Measurements from ENCODE around the gene SPACA4.

SPACA4 gene

DNA sequence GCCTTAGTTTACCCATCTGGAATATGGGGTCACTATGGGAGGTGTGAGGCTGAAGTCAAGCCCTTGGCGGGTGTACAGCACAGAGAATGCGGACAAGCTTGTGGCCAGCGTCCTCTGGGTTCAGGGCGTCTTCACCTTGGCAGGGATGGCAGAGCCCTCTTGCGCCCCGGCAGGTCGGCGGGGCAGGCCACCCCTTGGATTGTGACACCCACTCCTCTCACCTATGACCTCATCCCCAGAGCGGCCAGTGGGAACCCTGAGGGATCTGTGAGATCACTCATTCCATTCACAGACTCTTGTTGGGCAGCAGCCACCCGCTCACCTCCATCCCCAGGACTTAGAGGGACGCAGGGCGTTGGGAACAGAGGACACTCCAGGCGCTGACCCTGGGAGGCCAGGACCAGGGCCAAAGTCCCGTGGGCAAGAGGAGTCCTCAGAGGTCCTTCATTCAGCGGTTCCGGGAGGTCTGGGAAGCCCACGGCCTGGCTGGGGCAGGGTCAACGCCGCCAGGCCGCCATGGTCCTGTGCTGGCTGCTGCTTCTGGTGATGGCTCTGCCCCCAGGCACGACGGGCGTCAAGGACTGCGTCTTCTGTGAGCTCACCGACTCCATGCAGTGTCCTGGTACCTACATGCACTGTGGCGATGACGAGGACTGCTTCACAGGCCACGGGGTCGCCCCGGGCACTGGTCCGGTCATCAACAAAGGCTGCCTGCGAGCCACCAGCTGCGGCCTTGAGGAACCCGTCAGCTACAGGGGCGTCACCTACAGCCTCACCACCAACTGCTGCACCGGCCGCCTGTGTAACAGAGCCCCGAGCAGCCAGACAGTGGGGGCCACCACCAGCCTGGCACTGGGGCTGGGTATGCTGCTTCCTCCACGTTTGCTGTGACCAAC lies at the start of gene SPACA4:
Gene SPACA4 (plus strand): TSS at position 280 of the 896 bp plus-strand sequence. CDS start 237 bp downstream, at position 517.
- no peak for ATAC-seq
- no peak for TF ChIP-seq ZC3H10 (CRISPR knock-in tag; IDR thresholded peaks at IDR 0.05)
- no peak for TF ChIP-seq OSR1 (CRISPR knock-in tag; IDR thresholded peaks at IDR 0.05)
- TF ChIP-seq RARB (CRISPR knock-in tag; IDR thresholded peaks at IDR 0.05), result no peak
- no peak for TF ChIP-seq TCF4 (CRISPR knock-in tag; IDR thresholded peaks at IDR 0.05; ENCODE audit: borderline replicate concordance)
- no peak for TF ChIP-seq PATZ1 (CRISPR knock-in tag; IDR thresholded peaks at IDR 0.05; ENCODE audit: borderline replicate concordance)
- no peak for TF ChIP-seq SNAI2 (CRISPR knock-in tag; IDR thresholded peaks at IDR 0.05)
- no peak for TF ChIP-seq ZFP30 (CRISPR knock-in tag; IDR thresholded peaks at IDR 0.05)
- TF ChIP-seq, protein P1, sequence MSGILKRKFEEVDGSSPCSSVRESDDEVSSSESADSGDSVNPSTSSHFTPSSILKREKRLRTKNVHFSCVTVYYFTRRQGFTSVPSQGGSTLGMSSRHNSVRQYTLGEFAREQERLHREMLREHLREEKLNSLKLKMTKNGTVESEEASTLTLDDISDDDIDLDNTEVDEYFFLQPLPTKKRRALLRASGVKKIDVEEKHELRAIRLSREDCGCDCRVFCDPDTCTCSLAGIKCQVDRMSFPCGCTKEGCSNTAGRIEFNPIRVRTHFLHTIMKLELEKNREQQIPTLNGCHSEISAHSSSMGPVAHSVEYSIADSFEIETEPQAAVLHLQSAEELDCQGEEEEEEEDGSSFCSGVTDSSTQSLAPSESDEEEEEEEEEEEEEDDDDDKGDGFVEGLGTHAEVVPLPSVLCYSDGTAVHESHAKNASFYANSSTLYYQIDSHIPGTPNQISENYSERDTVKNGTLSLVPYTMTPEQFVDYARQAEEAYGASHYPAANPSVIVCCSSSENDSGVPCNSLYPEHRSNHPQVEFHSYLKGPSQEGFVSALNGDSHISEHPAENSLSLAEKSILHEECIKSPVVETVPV (CRISPR knock-in tag; IDR thresholded peaks at IDR 0.05), result no peak
- TF ChIP-seq ZNF70 (CRISPR knock-in tag; IDR thresholded peaks at IDR 0.05), result no peak

- TF ChIP-seq OSR1 (CRISPR knock-in tag; IDR thresholded peaks at IDR 0.05) (no peak), ZFP30 (CRISPR knock-in tag; IDR thresholded peaks at IDR 0.05) (no peak), PPARA (CRISPR knock-in tag; IDR thresholded peaks at IDR 0.05; ENCODE audit: borderline replicate concordance) (no peak), ZC3H10 (CRISPR knock-in tag; IDR thresholded peaks at IDR 0.05) (no peak), TOX (CRISPR knock-in tag; IDR thresholded peaks at IDR 0.05; ENCODE audit: borderline replicate concordance) (no peak), ESRRG (CRISPR knock-in tag; IDR thresholded peaks at IDR 0.05) (no peak), ZNF70 (CRISPR knock-in tag; IDR thresholded peaks at IDR 0.05) (no peak), ZNF8 (CRISPR knock-in tag; IDR thresholded peaks at IDR 0.05) (no peak), BACH2 (CRISPR knock-in tag; IDR thresholded peaks at IDR 0.05; ENCODE audit: borderline replicate concordance) (no peak), ISL1 (CRISPR knock-in tag; IDR thresholded peaks at IDR 0.05) (no peak), RARB (CRISPR knock-in tag; IDR thresholded peaks at IDR 0.05) (no peak), ZNF565 (CRISPR knock-in tag; conservative IDR thresholded peaks at IDR 0.05; ENCODE audit: low read depth) (no peak), TCF4 (CRISPR knock-in tag; IDR thresholded peaks at IDR 0.05; ENCODE audit: borderline replicate concordance) (no peak), GLIS3 (CRISPR knock-in tag; IDR thresholded peaks at IDR 0.05) (no peak), SNAI2 (CRISPR knock-in tag; IDR thresholded peaks at IDR 0.05) (no peak), PATZ1 (CRISPR knock-in tag; IDR thresholded peaks at IDR 0.05; ENCODE audit: borderline replicate concordance) (no peak), CSDC2 (CRISPR knock-in tag; IDR thresholded peaks at IDR 0.05) (no peak)
- TF ChIP-seq, protein P2, sequence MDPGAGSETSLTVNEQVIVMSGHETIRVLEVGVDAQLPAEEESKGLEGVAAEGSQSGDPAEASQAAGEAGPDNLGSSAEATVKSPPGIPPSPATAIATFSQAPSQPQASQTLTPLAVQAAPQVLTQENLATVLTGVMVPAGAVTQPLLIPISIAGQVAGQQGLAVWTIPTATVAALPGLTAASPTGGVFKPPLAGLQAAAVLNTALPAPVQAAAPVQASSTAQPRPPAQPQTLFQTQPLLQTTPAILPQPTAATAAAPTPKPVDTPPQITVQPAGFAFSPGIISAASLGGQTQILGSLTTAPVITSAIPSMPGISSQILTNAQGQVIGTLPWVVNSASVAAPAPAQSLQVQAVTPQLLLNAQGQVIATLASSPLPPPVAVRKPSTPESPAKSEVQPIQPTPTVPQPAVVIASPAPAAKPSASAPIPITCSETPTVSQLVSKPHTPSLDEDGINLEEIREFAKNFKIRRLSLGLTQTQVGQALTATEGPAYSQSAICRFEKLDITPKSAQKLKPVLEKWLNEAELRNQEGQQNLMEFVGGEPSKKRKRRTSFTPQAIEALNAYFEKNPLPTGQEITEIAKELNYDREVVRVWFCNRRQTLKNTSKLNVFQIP (CRISPR knock-in tag; IDR thresholded peaks at IDR 0.05; ENCODE audit: borderline replicate concordance, low read depth), result no peak
- TF ChIP-seq, protein P3, sequence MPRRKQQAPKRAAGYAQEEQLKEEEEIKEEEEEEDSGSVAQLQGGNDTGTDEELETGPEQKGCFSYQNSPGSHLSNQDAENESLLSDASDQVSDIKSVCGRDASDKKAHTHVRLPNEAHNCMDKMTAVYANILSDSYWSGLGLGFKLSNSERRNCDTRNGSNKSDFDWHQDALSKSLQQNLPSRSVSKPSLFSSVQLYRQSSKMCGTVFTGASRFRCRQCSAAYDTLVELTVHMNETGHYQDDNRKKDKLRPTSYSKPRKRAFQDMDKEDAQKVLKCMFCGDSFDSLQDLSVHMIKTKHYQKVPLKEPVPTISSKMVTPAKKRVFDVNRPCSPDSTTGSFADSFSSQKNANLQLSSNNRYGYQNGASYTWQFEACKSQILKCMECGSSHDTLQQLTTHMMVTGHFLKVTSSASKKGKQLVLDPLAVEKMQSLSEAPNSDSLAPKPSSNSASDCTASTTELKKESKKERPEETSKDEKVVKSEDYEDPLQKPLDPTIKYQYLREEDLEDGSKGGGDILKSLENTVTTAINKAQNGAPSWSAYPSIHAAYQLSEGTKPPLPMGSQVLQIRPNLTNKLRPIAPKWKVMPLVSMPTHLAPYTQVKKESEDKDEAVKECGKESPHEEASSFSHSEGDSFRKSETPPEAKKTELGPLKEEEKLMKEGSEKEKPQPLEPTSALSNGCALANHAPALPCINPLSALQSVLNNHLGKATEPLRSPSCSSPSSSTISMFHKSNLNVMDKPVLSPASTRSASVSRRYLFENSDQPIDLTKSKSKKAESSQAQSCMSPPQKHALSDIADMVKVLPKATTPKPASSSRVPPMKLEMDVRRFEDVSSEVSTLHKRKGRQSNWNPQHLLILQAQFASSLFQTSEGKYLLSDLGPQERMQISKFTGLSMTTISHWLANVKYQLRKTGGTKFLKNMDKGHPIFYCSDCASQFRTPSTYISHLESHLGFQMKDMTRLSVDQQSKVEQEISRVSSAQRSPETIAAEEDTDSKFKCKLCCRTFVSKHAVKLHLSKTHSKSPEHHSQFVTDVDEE (CRISPR knock-in tag; IDR thresholded peaks at IDR 0.05), result no peak
- no peak for ATAC-seq
Observed at GRCh38 chr19:48556825-48557224, 49.7 kb upstream of the SPACA4 start.

All from SK-N-SH treated with all-trans-retinoic acid at 6 μM for 48 hours (cell line).